HEK293 (cell line): ENCODE measurements around the gene BAX.

ENCODE experiments used
- EGR2 ChIP-seq: fragments of 450-650 bp; formaldehyde crosslinking; IDR thresholded peaks from 2 replicates; pipeline ENCODE4 v1.5.1; 2016; ENCODE audit warnings: low read depth, missing biosample characterization, missing genetic modification characterization
- GLI4 ChIP-seq: fragments of 450-650 bp; formaldehyde crosslinking; IDR thresholded peaks from 2 replicates; pipeline ENCODE4 v1.5.1; 2016; ENCODE audit warnings: missing biosample characterization, missing genetic modification characterization
- KLF1 ChIP-seq: fragments of 450-650 bp; formaldehyde crosslinking; IDR thresholded peaks from 2 replicates; pipeline ENCODE4 v1.5.1; 2016; ENCODE audit warnings: missing biosample characterization, missing genetic modification characterization
- KLF17 ChIP-seq: fragments of 450-650 bp; formaldehyde crosslinking; IDR thresholded peaks from 2 replicates; pipeline ENCODE4 v1.5.1; 2016; ENCODE audit warnings: missing biosample characterization, missing genetic modification characterization
- PATZ1 ChIP-seq: fragments of 450-650 bp; formaldehyde crosslinking; IDR thresholded peaks from 2 replicates; pipeline ENCODE4 v1.5.1; 2016; ENCODE audit warnings: missing biosample characterization, missing genetic modification characterization
- SP2 ChIP-seq: fragments of 450-650 bp; formaldehyde crosslinking; IDR thresholded peaks from 2 replicates; pipeline ENCODE4 v1.5.1; 2016; ENCODE audit warnings: missing biosample characterization, missing genetic modification characterization
- SP7 ChIP-seq: fragments of 450-650 bp; formaldehyde crosslinking; IDR thresholded peaks from 2 replicates; pipeline ENCODE4 v1.5.1; 2016; ENCODE audit warnings: missing biosample characterization, missing genetic modification characterization
- ZBTB20 ChIP-seq: fragments of 450-650 bp; formaldehyde crosslinking; IDR thresholded peaks from 2 replicates; pipeline ENCODE4 v1.5.1; 2016; ENCODE audit warnings: missing biosample characterization, missing genetic modification characterization
- ZBTB49 ChIP-seq: fragments of 450-650 bp; formaldehyde crosslinking; IDR thresholded peaks from 2 replicates; pipeline ENCODE4 v1.5.1; 2016; ENCODE audit warnings: missing biosample characterization, missing genetic modification characterization, low read depth
- ZBTB8A ChIP-seq: fragments of 450-650 bp; formaldehyde crosslinking; IDR thresholded peaks from 2 replicates; pipeline ENCODE4 v1.5.1; 2016; ENCODE audit warnings: missing biosample characterization, missing genetic modification characterization
- ZNF133 ChIP-seq: fragments of 450-650 bp; formaldehyde crosslinking; IDR thresholded peaks from 2 replicates; pipeline ENCODE4 v1.5.1; 2016; ENCODE audit warnings: missing biosample characterization, missing genetic modification characterization
- ZNF140 ChIP-seq: fragments of 450-650 bp; formaldehyde crosslinking; IDR thresholded peaks from 2 replicates; pipeline ENCODE4 v1.5.1; 2016; ENCODE audit warnings: missing biosample characterization, missing genetic modification characterization
- ZNF24 ChIP-seq: fragments of 450-650 bp; formaldehyde crosslinking; IDR thresholded peaks from 2 replicates; pipeline ENCODE4 v1.5.1; 2016; ENCODE audit warnings: missing biosample characterization, missing genetic modification characterization
- ZNF266 ChIP-seq: fragments of 450-650 bp; formaldehyde crosslinking; IDR thresholded peaks from 2 replicates; pipeline ENCODE4 v1.5.1; 2016; ENCODE audit warnings: missing biosample characterization, missing genetic modification characterization, low read depth
- ZNF292 ChIP-seq: fragments of 450-650 bp; formaldehyde crosslinking; IDR thresholded peaks from 2 replicates; pipeline ENCODE4 v1.5.1; 2016; ENCODE audit warnings: low read depth, missing biosample characterization, missing genetic modification characterization, borderline replicate concordance
- ZNF366 ChIP-seq: fragments of 450-650 bp; formaldehyde crosslinking; conservative IDR thresholded peaks from 2 replicates; pipeline ENCODE4 v1.5.1; 2016; ENCODE audit warnings: missing biosample characterization, missing genetic modification characterization
- ZNF600 ChIP-seq: fragments of 450-650 bp; formaldehyde crosslinking; IDR thresholded peaks from 2 replicates; pipeline ENCODE4 v1.5.1; 2016; ENCODE audit warnings: missing biosample characterization, missing genetic modification characterization
- ZNF692 ChIP-seq: fragments of 450-650 bp; formaldehyde crosslinking; IDR thresholded peaks from 2 replicates; pipeline ENCODE4 v1.5.1; 2016; ENCODE audit warnings: missing biosample characterization, missing genetic modification characterization
- ZNF768 ChIP-seq: fragments of 450-650 bp; formaldehyde crosslinking; IDR thresholded peaks from 2 replicates; pipeline ENCODE4 v1.5.1; 2018; ENCODE audit warnings: missing biosample characterization, mild to moderate bottlenecking, missing genetic modification characterization
- ZNF837 ChIP-seq: fragments of 450-650 bp; formaldehyde crosslinking; IDR thresholded peaks from 2 replicates; pipeline ENCODE4 v1.5.1; 2016; ENCODE audit warnings: missing biosample characterization, missing genetic modification characterization
- ZSCAN16 ChIP-seq: fragments of 450-650 bp; formaldehyde crosslinking; IDR thresholded peaks from 2 replicates; pipeline ENCODE4 v1.5.1; 2016; ENCODE audit warnings: missing biosample characterization, missing genetic modification characterization
- ZSCAN23 ChIP-seq: fragments of 450-650 bp; formaldehyde crosslinking; IDR thresholded peaks from 2 replicates; pipeline ENCODE4 v1.5.1; 2016; ENCODE audit warnings: missing biosample characterization, missing genetic modification characterization
- ZSCAN30 ChIP-seq: fragments of 450-650 bp; IDR thresholded peaks from 2 replicates; pipeline ENCODE4 v1.5.1; 2018; ENCODE audit warnings: missing biosample characterization, mild to moderate bottlenecking, missing genetic modification characterization, moderate library complexity

Gene BAX

GRCh38 chr19:48962029-48962848 is 7.6 kb downstream of the BAX start (continued):
- no peak for TF ChIP-seq ZNF133
- TF ChIP-seq ZNF837 (tag by site-specific recombination), result no peak
- no peak for TF ChIP-seq ZNF266 (tag by site-specific recombination)
- TF ChIP-seq ZNF140 (tag by site-specific recombination), result no peak
- no peak for TF ChIP-seq EGR2 (tag by site-specific recombination)
- TF ChIP-seq ZSCAN16 (tag by site-specific recombination), result 0 out of 2 replicates have a peak, but pooled peaks have one; percentile 16
- peak; percentile 51; the same call in 1 of the 2 replicates for TF ChIP-seq ZSCAN30 (tag by site-specific recombination)
- peak; percentile 47; the same call in 1 of the 2 replicates for TF ChIP-seq SP7 (tag by site-specific recombination)
- peak; percentile 96 for TF ChIP-seq ZNF692 (tag by site-specific recombination)
- TF ChIP-seq SP2 (tag by site-specific recombination), result peak; percentile 57
- no peak for TF ChIP-seq ZNF24
- TF ChIP-seq ZSCAN23, result 0 out of 2 replicates have a peak, but pooled peaks have one; percentile 28
- peak; percentile 70 for TF ChIP-seq KLF17 (tag by site-specific recombination)
- no peak for TF ChIP-seq GLI4
- TF ChIP-seq ZBTB49 (tag by site-specific recombination), result no peak
- no peak for TF ChIP-seq ZNF768 (tag by site-specific recombination)
- peak; percentile 55 for TF ChIP-seq KLF1 (tag by site-specific recombination)
- peak; percentile 64; the same call in 1 of the 2 replicates for TF ChIP-seq PATZ1 (tag by site-specific recombination)
- peak; percentile 87 for TF ChIP-seq ZNF600 (tag by site-specific recombination)
- peak; percentile 15; the same call in 1 of the 2 replicates for TF ChIP-seq ZBTB20 (tag by site-specific recombination)
- TF ChIP-seq ZNF292 (tag by site-specific recombination), result no peak
- peak; percentile 64 for TF ChIP-seq ZNF366 (tag by site-specific recombination)
- 0 out of 2 replicates have a peak, but pooled peaks have one; percentile 33 for TF ChIP-seq ZBTB8A
